GM18505 (cell line): ENCODE data around the gene WIPF2.

ENCODE experiments used
- ATAC-seq: cut with Tn5 transposase; IDR thresholded peaks from one replicate; pipeline ENCODE4 v1.9.1; 2021; ENCODE audit not compliant: unreplicated experiment
- POLR2A ChIP-seq: IDR thresholded peaks from 4 replicates; pipeline ENCODE4 v1.6.1; 2011; ENCODE audit warnings: borderline replicate concordance; ENCODE audit not compliant: insufficient read depth, insufficient read length; ENCODE audit errors: extremely low read depth

The WIPF2 gene

GRCh38 chr17:40330850-40331470 lies 111.9 kb downstream of the WIPF2 start:
- TF ChIP-seq POLR2A: no peak

GRCh38 chr17:40331743-40332641 lies 112.9 kb downstream of the WIPF2 start:
- no peak for TF ChIP-seq POLR2A
- ATAC-seq: no peak

More at GRCh38 chr17:40330850-40331470, 111.9 kb downstream of the WIPF2 start:
- no peak for ATAC-seq
